Karpas-422 (cell line): ENCODE measurements around the gene PATE3. TPM values are rescaled to one million over a fixed set of nuclear protein-coding genes. Genes with fewer than 3 reads are reported as not detected.

Experiments used
- DNase-seq: peaks from one replicate; pipeline ENCODE4 v3.0.0-alpha.2; 2015
- H2AFZ ChIP-seq: fragments of 200-600 bp; sonication (generic); 2 replicates; pipeline ENCODE4 v1.6.1; 2014; ENCODE audit warnings: antibody characterized with exemption, low read length, mixed read lengths
- H3K27ac ChIP-seq: fragments of 200-600 bp; sonication (generic); 2 replicates; pipeline ENCODE4 v1.5.1; 2014; ENCODE audit warnings: mild to moderate bottlenecking, low read length, moderate library complexity
- H3K27me3 ChIP-seq: fragments of 200-600 bp; sonication (generic); 2 replicates; pipeline ENCODE4 v1.6.1; 2014; ENCODE audit warnings: low read length, mixed read lengths
- H3K36me3 ChIP-seq: fragments of 200-600 bp; sonication (generic); 2 replicates; pipeline ENCODE4 v1.6.1; 2014; ENCODE audit warnings: low read length, mixed read lengths; ENCODE audit not compliant: insufficient read depth
- H3K4me1 ChIP-seq: fragments of 200-600 bp; sonication (generic); 2 replicates; pipeline ENCODE4 v1.6.1; 2014; ENCODE audit warnings: mild to moderate bottlenecking, low read length, mixed read lengths
- H3K4me2 ChIP-seq: fragments of 200-600 bp; sonication (generic); 2 replicates; pipeline ENCODE4 v1.6.1; 2014; ENCODE audit warnings: low read length, low read depth, mild to moderate bottlenecking; ENCODE audit not compliant: poor library complexity, severe bottlenecking
- H3K4me3 ChIP-seq: fragments of 200-600 bp; sonication (generic); 2 replicates; pipeline ENCODE4 v1.5.1; 2014; ENCODE audit warnings: mild to moderate bottlenecking, antibody characterized with exemption, low read length, mixed read lengths
- H3K79me2 ChIP-seq: fragments of 200-600 bp; sonication (generic); 2 replicates; pipeline ENCODE4 v1.6.1; 2014; ENCODE audit warnings: mild to moderate bottlenecking, low read length, mixed read lengths
- H3K9ac ChIP-seq: fragments of 200-600 bp; sonication (generic); 2 replicates; pipeline ENCODE4 v1.6.0; 2014; ENCODE audit warnings: low read length
- H3K9me2 ChIP-seq: fragments of 200-600 bp; sonication (generic), shearing (Covaris generic); replicated peaks from 2 replicates; pipeline ENCODE4 v1.6.0; 2014; ENCODE audit warnings: mild to moderate bottlenecking, low read length, moderate library complexity; ENCODE audit not compliant: insufficient read depth
- H3K9me3 ChIP-seq: fragments of 300-700, 200-600 bp; sonication (generic); 2 replicates; pipeline ENCODE4 v1.6.1; 2014; ENCODE audit warnings: low read length, mixed read lengths
- H4K20me1 ChIP-seq: fragments of 200-600 bp; sonication (generic); 2 replicates; pipeline ENCODE4 v1.6.1; 2014; ENCODE audit warnings: mild to moderate bottlenecking, antibody characterized with exemption, low read length, low read depth; ENCODE audit not compliant: insufficient read depth
- total RNA-seq: library from RNA; depleted of rRNA; stranded (reverse); fragments of >200 nt; shearing (Covaris generic); gene quantifications from 2 replicates; pipeline ENCODE4 v1.2.3, GENCODE V29; 2014; ENCODE audit warnings: low replicate concordance; rRNA removed

The PATE3 gene
- total RNA-seq: not detected in 2 replicates

- Histone ChIP-seq H3K9ac (no peak within 1 kb of the TSS), H3K4me2 (no peak within 1 kb of the TSS), H4K20me1 (no peaks in the 10 kb centered on the region), H3K4me1 (no peaks in the 10 kb centered on the region), H3K4me3 (no peak within 1 kb of the TSS), H3K9me3 (no peaks in the 10 kb centered on the region), H3K79me2 (no peaks in the 10 kb centered on the region), H3K36me3 (no peaks in the 10 kb centered on the region), H3K27me3 (no peaks in the 10 kb centered on the region), H3K9me2 (no peaks in the 10 kb centered on the region), H2AFZ (no peak within 1 kb of the TSS), H3K27ac (no peak within 1 kb of the TSS)
- DNase-seq: no peak
Measured at GRCh38 chr11:125787827-125788226, at the start of gene PATE3. PATE3 (plus strand) TSS chr11:125788127; CDS start chr11:125788152, 25 bp downstream.

GRCh38 chr11:125740617-125741016 lies 47.3 kb upstream of the PATE3 start:
- Histone ChIP-seq H3K4me2 (no peak overlapping the region), H3K27me3 (no peaks in the 10 kb centered on the region), H3K79me2 (no peaks in the 10 kb centered on the region), H4K20me1 (no peaks in the 10 kb centered on the region), H3K4me1 (no peaks in the 10 kb centered on the region), H3K4me3 (no peak overlapping the region), H3K9me3 (no peaks in the 10 kb centered on the region), H2AFZ (no peak overlapping the region), H3K9me2 (no peaks in the 10 kb centered on the region), H3K27ac (no peak overlapping the region), H3K9ac (no peak overlapping the region), H3K36me3 (no peaks in the 10 kb centered on the region)
- DNase-seq: no peak

GRCh38 chr11:125743681-125744080 lies 44.2 kb upstream of the PATE3 start:
- no peaks in the 10 kb centered on the region for H3K4me1 ChIP-seq
- H3K9me2 ChIP-seq: no peaks in the 10 kb centered on the region
- H3K4me3 ChIP-seq: no peak overlapping the region
- H3K27ac ChIP-seq: no peak overlapping the region
- H2AFZ ChIP-seq: no peak overlapping the region
- no peak overlapping the region for H3K9ac ChIP-seq
- no peaks in the 10 kb centered on the region for H4K20me1 ChIP-seq
- no peaks in the 10 kb centered on the region for H3K9me3 ChIP-seq
- no peaks in the 10 kb centered on the region for H3K79me2 ChIP-seq
- H3K27me3 ChIP-seq: no peaks in the 10 kb centered on the region
- no peak overlapping the region for H3K4me2 ChIP-seq
- H3K36me3 ChIP-seq: no peaks in the 10 kb centered on the region
- no peak for DNase-seq

GRCh38 chr11:125745979-125746378 lies 41.9 kb upstream of the PATE3 start, which contains the start of gene PATE1:
PATE1 (plus strand) TSS chr11:125746279; CDS start chr11:125746305, 26 bp downstream.
- H3K36me3 ChIP-seq: no peaks in the 10 kb centered on the region
- no peaks in the 10 kb centered on the region for H3K9me3 ChIP-seq
- no peaks in the 10 kb centered on the region for H3K9me2 ChIP-seq
- H4K20me1 ChIP-seq: no peaks in the 10 kb centered on the region
- H3K27me3 ChIP-seq: no peaks in the 10 kb centered on the region
- H3K79me2 ChIP-seq: no peaks in the 10 kb centered on the region
- no peaks in the 10 kb centered on the region for H3K4me1 ChIP-seq
- H3K27ac ChIP-seq: no peak within 1 kb of the TSS
- H3K4me2 ChIP-seq: no peak within 1 kb of the TSS
- no peak within 1 kb of the TSS for H3K9ac ChIP-seq
- DNase-seq: no peak
- H3K4me3 ChIP-seq: no peak within 1 kb of the TSS
- no peak within 1 kb of the TSS for H2AFZ ChIP-seq

- Histone ChIP-seq H3K27me3 (no peaks in the 10 kb centered on the region), H4K20me1 (no peaks in the 10 kb centered on the region), H3K27ac (no peak overlapping the region), H3K4me2 (no peak overlapping the region), H3K36me3 (no peaks in the 10 kb centered on the region), H2AFZ (no peak overlapping the region), H3K4me1 (no peaks in the 10 kb centered on the region), H3K79me2 (no peaks in the 10 kb centered on the region), H3K4me3 (no peak overlapping the region), H3K9me2 (no peaks in the 10 kb centered on the region), H3K9ac (no peak overlapping the region), H3K9me3 (no peaks in the 10 kb centered on the region)
- no peak for DNase-seq
Measured at GRCh38 chr11:125750629-125751028, 37.3 kb upstream of the PATE3 start.

GRCh38 chr11:125756050-125756449 lies 31.9 kb upstream of the PATE3 start:
- Histone ChIP-seq H3K9me3 (no peaks in the 10 kb centered on the region), H3K9me2 (no peaks in the 10 kb centered on the region), H3K27me3 (no peaks in the 10 kb centered on the region), H3K4me3 (no peak overlapping the region), H3K79me2 (no peaks in the 10 kb centered on the region), H2AFZ (no peak overlapping the region), H3K36me3 (no peaks in the 10 kb centered on the region), H3K4me1 (no peaks in the 10 kb centered on the region), H3K27ac (no peak overlapping the region), H3K4me2 (no peak overlapping the region), H4K20me1 (no peaks in the 10 kb centered on the region), H3K9ac (no peak overlapping the region)
- no peak for DNase-seq

- Histone ChIP-seq H2AFZ (no peak overlapping the region), H3K4me2 (no peak overlapping the region), H4K20me1 (no peaks in the 10 kb centered on the region), H3K36me3 (no peaks in the 10 kb centered on the region), H3K9me3 (no peaks in the 10 kb centered on the region), H3K9me2 (no peaks in the 10 kb centered on the region), H3K27me3 (no peaks in the 10 kb centered on the region), H3K4me1 (no peaks in the 10 kb centered on the region), H3K9ac (no peak overlapping the region), H3K79me2 (no peaks in the 10 kb centered on the region), H3K27ac (no peak overlapping the region), H3K4me3 (no peak overlapping the region)
- DNase-seq: no peak
Measured at GRCh38 chr11:125762445-125762844, 25.5 kb upstream of the PATE3 start.

- Histone ChIP-seq H3K36me3 (no peaks in the 10 kb centered on the region), H3K9me2 (no peaks in the 10 kb centered on the region), H3K79me2 (no peaks in the 10 kb centered on the region), H3K4me1 (no peaks in the 10 kb centered on the region), H4K20me1 (no peaks in the 10 kb centered on the region), H3K9me3 (no peaks in the 10 kb centered on the region), H3K27me3 (no peaks in the 10 kb centered on the region), H2AFZ (no peak overlapping the region), H3K4me3 (no peak overlapping the region), H3K4me2 (no peak overlapping the region), H3K27ac (no peak overlapping the region), H3K9ac (no peak overlapping the region)
- no peak for DNase-seq
Measured at GRCh38 chr11:125763483-125763882, 24.4 kb upstream of the PATE3 start.

- no peaks in the 10 kb centered on the region for H4K20me1 ChIP-seq
- H3K36me3 ChIP-seq: no peaks in the 10 kb centered on the region
- DNase-seq: no peak
- H3K4me2 ChIP-seq: no peak overlapping the region
- no peak overlapping the region for H3K27ac ChIP-seq
- H3K27me3 ChIP-seq: no peaks in the 10 kb centered on the region
- no peaks in the 10 kb centered on the region for H3K79me2 ChIP-seq
- no peak overlapping the region for H3K4me3 ChIP-seq
- H3K9ac ChIP-seq: no peak overlapping the region
- no peaks in the 10 kb centered on the region for H3K9me2 ChIP-seq
- no peaks in the 10 kb centered on the region for H3K9me3 ChIP-seq
- H3K4me1 ChIP-seq: no peaks in the 10 kb centered on the region
- no peak overlapping the region for H2AFZ ChIP-seq
Measured at GRCh38 chr11:125766251-125766650, 21.7 kb upstream of the PATE3 start.
